Right lobe of liver (tissue), 6 donors: ENCODE data around the gene WDR5. TPM values are rescaled to one million over a fixed set of nuclear protein-coding genes. Genes with fewer than 3 reads are reported as not detected.

Experiments
- ATAC-seq, 4 donors: fragments of 200-7000 bp; cut with Tn5 transposase; one replicate each; pipeline ENCODE4 v1.9.1; 2020; ENCODE audit warnings: mild to moderate bottlenecking in 4 of 4, moderate library complexity in 4 of 4
- DNase-seq, 3 donors: peaks; one replicate each; pipeline ENCODE4 v3.0.0-alpha.2; 2020
- H3K27ac ChIP-seq, 3 donors: fragments of 200-600 bp; one replicate each; pipeline ENCODE4 v1.8.0; 2022
- H3K27me3 ChIP-seq, 2 donors: fragments of 200-600 bp; one replicate each; pipeline ENCODE4 v1.8.0; 2022
- H3K36me3 ChIP-seq, 4 donors: fragments of 200-600 bp; sonication (generic) in 1 of 4; one replicate each; pipeline versions ENCODE4 v1.5.1 to v1.8.0; 2017 to 2022; ENCODE audit warnings: control low read depth in 1 of 4
- H3K4me1 ChIP-seq, 4 donors: fragments of 200-600 bp; sonication (generic) in 1 of 4; one replicate each; pipeline versions ENCODE4 v1.5.1 to v1.8.0; 2017 to 2022; ENCODE audit warnings: control low read depth in 1 of 4
- H3K4me3 ChIP-seq, 3 donors: fragments of 200-600 bp; one replicate each; pipeline ENCODE4 v1.8.0; 2022
- H3K9me3 ChIP-seq, 4 donors: fragments of 200-600 bp; sonication (generic) in 1 of 4; one replicate each; pipeline versions ENCODE4 v1.5.1 to v1.8.0; 2017 to 2022; ENCODE audit warnings: control low read depth in 1 of 4
- CTCF ChIP-seq, 4 donors: fragments of 200-600 bp in 3 of 4; fragments of 450-650 bp in 1 of 4; IDR thresholded peaks; one replicate each; pipeline versions ENCODE4 v1.5.1 to v1.8.0; 2016 to 2022; ENCODE audit warnings: antibody characterized with exemption in 4 of 4, mild to moderate bottlenecking in 2 of 4
- POLR2A ChIP-seq: fragments of 450-650 bp; IDR thresholded peaks from one replicate; pipeline ENCODE4 v1.6.1; 2017; ENCODE audit warnings: antibody characterized with exemption, mild to moderate bottlenecking
- WGBS: methylation state at CpG from one replicate; pipeline ENCODE4 v1.1.6; 2018; ENCODE audit warnings: low coverage, low lambda C conversion rate; ENCODE audit not compliant: insufficient coverage; ENCODE audit errors: missing lambda C conversion rate; 5-methylcytosine and 5-hydroxymethylcytosine counted together
- intact Hi-C, 2 donors: fragments of 100-400 bp; cut with DNase I; formaldehyde crosslinking; loops; one replicate each; pipeline versions ENCODE4 v1.11.2 to v1.14.1; 2022
- total RNA-seq, 6 experiments: library from RNA; depleted of rRNA in 2 of 6; stranded (reverse); fragments of >200 nt in 2 of 6; fragmentation: NEBNext Ultra II Directional in 3 of 6; extraction: Animal tissue kit (Norgen Biotek cat#: 25700) in 3 of 6; gene quantifications; one replicate each; pipeline versions ENCODE4 v1.1.0 to v1.2.4, GENCODE V29; 2016 to 2023
- donor health status: DM: no; HTN: yes; CAD: no.
- donor health status: DM: no; HTN: no; CAD: no.
- donor health status: DM: no; HTN: no; CAD: no.
- donor health status: DM: no; HTN: yes; CAD: no.
- donor health status: DM: no; HTN: yes; CAD: no.

The WDR5 gene
- total RNA-seq, 6 experiments from 2014 or later: 16.6 to 24.0 (median 19.9) TPM

DNA sequence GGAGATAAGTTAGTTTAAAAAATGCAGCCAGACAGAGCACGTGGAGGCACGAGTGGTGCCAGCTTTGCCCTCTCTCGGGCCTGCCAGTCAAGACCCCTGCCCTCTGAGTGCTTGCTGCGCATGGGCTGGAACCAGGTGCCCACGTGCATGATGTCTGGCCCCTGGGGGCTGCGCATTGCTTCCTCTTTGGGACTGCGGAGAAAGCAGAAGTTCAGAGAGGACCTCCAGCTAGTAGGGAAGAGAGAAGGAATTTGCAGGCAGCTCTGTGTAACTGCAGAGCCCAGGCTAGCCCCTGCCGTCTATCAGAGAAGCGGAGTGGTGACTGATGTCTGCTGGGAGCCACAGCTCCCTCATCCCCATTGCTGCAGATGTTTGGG, 38.2 kb downstream of the WDR5 start:
- WGBS: 30% methylated on average over 2 of the region's 9 CpGs
- Histone ChIP-seq H3K4me3 (no peak overlapping the region), H3K9me3 (no peaks in the 10 kb centered on the region), H3K4me1 (peaks cover 0 to 58% (median 31%) of the 10 kb centered on the region in 4 donors), H3K27ac (peak overlapping the region in 2 of 3 donors; percentile 62 to 95), H3K27me3 (no peaks in the 10 kb centered on the region), H3K36me3 (no peaks in the 10 kb centered on the region)
- no peak for TF ChIP-seq CTCF (IDR thresholded peaks at IDR 0.05)
- intact Hi-C loops: loop anchor here (5.0 to 10.0 kb wide), 4 partner anchors 81 to 268 kb away; partner anchors contain the start of gene RXRA (in 1 of the 2)
- DNase-seq (peak in 1 of 3 donors; percentile 53), ATAC-seq (no peak)

- no peaks in the 10 kb centered on the region for H3K36me3 ChIP-seq
- DNase-seq (peak; percentile 32 to 57 (median 52)), ATAC-seq (no peak)
- intact Hi-C loops: loop anchor here (5.0 to 10.0 kb wide), 5 partner anchors 43 to 268 kb away; partner anchors contain the start of gene RXRA (in 1 of the 2)
- WGBS: 70% methylated on average over 6 of the region's 19 CpGs
- no peaks in the 10 kb centered on the region for H3K27me3 ChIP-seq
- H3K4me1 ChIP-seq: peaks cover 0 to 59% (median 33%) of the 10 kb centered on the region in 4 donors
- peak overlapping the region in 1 of 3 donors; percentile 95 for H3K27ac ChIP-seq
- TF ChIP-seq POLR2A (no peak), CTCF (IDR thresholded peaks at IDR 0.05) (no peak)
- H3K4me3 ChIP-seq: peak overlapping the region in 1 of 3 donors; percentile 51
- no peaks in the 10 kb centered on the region for H3K9me3 ChIP-seq
Observed at GRCh38 chr9:134174526-134175290, 38.8 kb downstream of the WDR5 start.

- peaks cover 0 to 62% (median 35%) of the 10 kb centered on the region in 4 donors for H3K4me1 ChIP-seq
Observed at GRCh38 chr9:134175291-134175807, 39.5 kb downstream of the WDR5 start.

More at GRCh38 chr9:134175291-134175807, 39.5 kb downstream of the WDR5 start:
- TF ChIP-seq POLR2A: peak; percentile 67
- no peak for TF ChIP-seq CTCF (IDR thresholded peaks at IDR 0.05)
- Histone ChIP-seq H3K27ac (peak overlapping the region; percentile 83 to 95 (median 87)), H3K36me3 (no peaks in the 10 kb centered on the region), H3K27me3 (no peaks in the 10 kb centered on the region), H3K4me3 (peak overlapping the region; percentile 21 to 53 (median 51)), H3K9me3 (no peaks in the 10 kb centered on the region)
- 30% methylated on average over 9 of the region's 20 CpGs for WGBS
- DNase-seq: peak; percentile 75 to 85 (median 84)
- ATAC-seq: peak; percentile 61 to 73 (median 66)
- intact Hi-C loops: loop anchor here (5.0 to 10.0 kb wide), 4 partner anchors 42 to 159 kb away; partner anchors contain the start of gene RXRA (in 1 of the 2)
